Type B pancreatic cell (in vitro differentiated cells): ENCODE data around the gene COL1A1. TPM values are rescaled to one million over a fixed set of nuclear protein-coding genes. Genes with fewer than 3 reads are reported as not detected.

ENCODE experiments used
- DNase-seq: peaks from one replicate; pipeline ENCODE4 v3.0.0; 2021; ENCODE audit warnings: mixed read lengths; ENCODE audit not compliant: unreplicated experiment; ENCODE audit errors: extremely low spot score
- H3K27ac Mint-ChIP-seq: 2 replicates; pipeline ENCODE4 v1.8.0; 2021; ENCODE audit warnings: mild to moderate bottlenecking, mixed read lengths
- H3K27me3 Mint-ChIP-seq: 2 replicates; pipeline ENCODE4 v1.8.0; 2021; ENCODE audit warnings: mixed read lengths
- H3K36me3 Mint-ChIP-seq: 2 replicates; pipeline ENCODE4 v1.8.0; 2021; ENCODE audit warnings: mixed read lengths
- H3K4me1 Mint-ChIP-seq: one replicate; pipeline ENCODE4 v1.8.0; 2021; ENCODE audit warnings: mixed read lengths; ENCODE audit not compliant: unreplicated experiment
- H3K4me3 Mint-ChIP-seq: 2 replicates; pipeline ENCODE4 v1.8.0; 2021; ENCODE audit warnings: mild to moderate bottlenecking, mixed read lengths
- H3K9me3 Mint-ChIP-seq: 2 replicates; pipeline ENCODE4 v1.8.0; 2021; ENCODE audit warnings: mixed read lengths
- total RNA-seq: library from RNA; stranded (reverse); gene quantifications from 2 replicates; pipeline ENCODE4 v1.2.1, GENCODE V29; 2021; ENCODE audit warnings: low replicate concordance
- TF ChIP-seq, protein P1 (sequence below): fragments of 200-600 bp; sonication (generic); conservative IDR thresholded peaks from 2 replicates; pipeline ENCODE4 v1.5.0; 2021; ENCODE audit warnings: antibody characterized with exemption, mild to moderate bottlenecking

The COL1A1 gene
- total RNA-seq, 1 donor from 2014 or later: 201 TPM

- no peaks in the 10 kb centered on the region for H3K9me3 Mint-ChIP-seq
- DNase-seq: no peak
- H3K4me1 Mint-ChIP-seq: peaks cover 24% of the 10 kb centered on the region
- H3K4me3 Mint-ChIP-seq: peak overlapping the region; percentile 45
- H3K36me3 Mint-ChIP-seq: no peaks in the 10 kb centered on the region
- peak overlapping the region; percentile 77 for H3K27ac Mint-ChIP-seq
- TF ChIP-seq, protein P1, sequence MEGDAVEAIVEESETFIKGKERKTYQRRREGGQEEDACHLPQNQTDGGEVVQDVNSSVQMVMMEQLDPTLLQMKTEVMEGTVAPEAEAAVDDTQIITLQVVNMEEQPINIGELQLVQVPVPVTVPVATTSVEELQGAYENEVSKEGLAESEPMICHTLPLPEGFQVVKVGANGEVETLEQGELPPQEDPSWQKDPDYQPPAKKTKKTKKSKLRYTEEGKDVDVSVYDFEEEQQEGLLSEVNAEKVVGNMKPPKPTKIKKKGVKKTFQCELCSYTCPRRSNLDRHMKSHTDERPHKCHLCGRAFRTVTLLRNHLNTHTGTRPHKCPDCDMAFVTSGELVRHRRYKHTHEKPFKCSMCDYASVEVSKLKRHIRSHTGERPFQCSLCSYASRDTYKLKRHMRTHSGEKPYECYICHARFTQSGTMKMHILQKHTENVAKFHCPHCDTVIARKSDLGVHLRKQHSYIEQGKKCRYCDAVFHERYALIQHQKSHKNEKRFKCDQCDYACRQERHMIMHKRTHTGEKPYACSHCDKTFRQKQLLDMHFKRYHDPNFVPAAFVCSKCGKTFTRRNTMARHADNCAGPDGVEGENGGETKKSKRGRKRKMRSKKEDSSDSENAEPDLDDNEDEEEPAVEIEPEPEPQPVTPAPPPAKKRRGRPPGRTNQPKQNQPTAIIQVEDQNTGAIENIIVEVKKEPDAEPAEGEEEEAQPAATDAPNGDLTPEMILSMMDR: no peak
- peaks cover 5% of the 10 kb centered on the region for H3K27me3 Mint-ChIP-seq
Measured at GRCh38 chr17:50172936-50173334, 28.5 kb downstream of the COL1A1 start.

- DNase-seq: no peak
- Mint-ChIP-seq H3K27me3 (peaks cover 5% of the 10 kb centered on the region), H3K27ac (no peak overlapping the region), H3K9me3 (no peaks in the 10 kb centered on the region), H3K36me3 (no peaks in the 10 kb centered on the region), H3K4me1 (peaks cover 21% of the 10 kb centered on the region), H3K4me3 (no peak overlapping the region)
- TF ChIP-seq, protein P1: no peak
Measured at GRCh38 chr17:50172130-50172529, 29.3 kb downstream of the COL1A1 start.

- Mint-ChIP-seq H3K27ac (no peak overlapping the region), H3K36me3 (no peaks in the 10 kb centered on the region), H3K4me3 (no peak overlapping the region), H3K9me3 (no peaks in the 10 kb centered on the region), H3K27me3 (peaks cover 5% of the 10 kb centered on the region), H3K4me1 (peaks cover 21% of the 10 kb centered on the region)
- TF ChIP-seq, protein P1: no peak
- no peak for DNase-seq
Measured at GRCh38 chr17:50171371-50172071, 29.9 kb downstream of the COL1A1 start.

DNA sequence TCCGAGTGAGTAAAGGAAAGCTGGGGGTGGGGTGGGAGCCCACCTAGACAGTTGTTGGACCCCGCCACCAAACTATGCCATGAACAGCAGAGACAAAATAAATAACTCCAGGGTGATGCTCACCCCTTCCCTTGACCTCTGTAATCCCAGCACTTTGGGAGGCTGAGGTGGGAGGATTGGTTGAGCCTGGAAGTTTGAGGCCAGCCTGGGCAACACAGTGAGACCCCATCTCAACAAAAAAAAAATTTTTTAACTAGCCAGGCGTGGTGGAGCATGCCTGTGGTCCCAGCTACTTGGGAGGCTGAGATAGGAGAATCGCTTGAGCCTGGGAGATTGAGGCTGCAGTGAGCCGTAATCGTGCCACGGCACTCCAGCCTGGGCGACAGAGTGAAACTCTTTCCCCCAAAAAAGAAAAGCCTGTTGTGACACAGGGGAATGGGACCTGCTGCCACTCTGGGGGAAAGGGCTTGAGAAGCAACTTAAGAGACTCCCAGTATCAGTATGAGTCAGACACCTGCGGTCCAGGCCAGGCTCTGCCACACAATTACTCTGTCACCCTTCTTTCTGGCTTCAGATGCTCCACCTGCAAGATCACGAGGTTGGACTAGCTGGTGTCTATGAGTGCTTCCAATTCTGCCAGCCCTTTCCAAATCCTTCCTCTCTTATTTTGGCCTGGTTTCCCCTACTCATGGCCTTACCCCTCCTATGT lies 30.6 kb downstream of the COL1A1 start:
- TF ChIP-seq, protein P1: no peak
- no peak overlapping the region for H3K4me3 Mint-ChIP-seq
- peaks cover 21% of the 10 kb centered on the region for H3K4me1 Mint-ChIP-seq
- no peak overlapping the region for H3K27ac Mint-ChIP-seq
- no peaks in the 10 kb centered on the region for H3K9me3 Mint-ChIP-seq
- DNase-seq: no peak
- H3K36me3 Mint-ChIP-seq: no peaks in the 10 kb centered on the region
- H3K27me3 Mint-ChIP-seq: peaks cover 5% of the 10 kb centered on the region

DNA sequence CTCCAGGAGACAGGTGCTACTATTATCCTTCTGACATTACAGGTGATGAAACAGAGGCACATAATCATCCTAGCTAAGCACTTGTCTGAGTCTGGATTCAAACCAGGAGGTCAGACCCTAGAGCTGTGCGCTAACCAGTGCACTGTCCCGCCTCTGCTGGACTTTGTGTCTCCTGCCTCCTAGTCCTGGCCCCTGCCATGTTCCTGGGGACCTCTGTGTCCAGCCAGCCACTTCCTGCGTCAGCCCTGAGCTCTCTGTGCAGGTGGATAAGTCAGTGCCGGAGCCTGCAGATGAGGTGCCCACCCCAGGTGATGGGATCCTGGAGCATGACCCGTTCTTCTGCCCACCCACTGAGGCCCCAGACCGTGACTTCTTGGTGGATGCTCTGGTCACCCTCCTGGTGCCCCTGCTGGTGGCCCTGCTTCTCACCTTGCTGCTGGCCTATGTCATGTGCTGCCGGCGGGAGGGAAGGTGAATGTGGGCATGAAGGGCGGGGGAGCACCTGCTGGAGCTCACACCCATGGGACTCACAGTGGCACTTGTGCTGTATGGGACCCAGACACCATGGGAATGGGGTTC lies 31.5 kb downstream of the COL1A1 start:
- H3K27ac Mint-ChIP-seq: no peak overlapping the region
- H3K4me1 Mint-ChIP-seq: peaks cover 21% of the 10 kb centered on the region

More for the DNA sequence above, 31.5 kb downstream of the COL1A1 start:
- Mint-ChIP-seq H3K27me3 (peaks cover 5% of the 10 kb centered on the region), H3K9me3 (no peaks in the 10 kb centered on the region), H3K4me3 (no peak overlapping the region), H3K36me3 (no peaks in the 10 kb centered on the region)
- TF ChIP-seq, protein P1: no peak
- no peak for DNase-seq
